Skeletal muscle cell (primary cell): ENCODE measurements around the gene MAP3K8.
"Not testable (repeated sequence)": the region's sequence is repeated elsewhere in the genome, so short reads cannot be mapped to it uniquely, and the experiment has no call there.

Source experiments
- DNase-seq: peaks from one replicate; pipeline ENCODE4 v3.0.0-alpha.2; 2010; ENCODE audit warnings: low read depth
- H3K4me3 ChIP-seq: 2 replicates; pipeline ENCODE4 v1.5.1; 2011; ENCODE audit warnings: low read depth, mild to moderate bottlenecking, control low read depth, low read length, moderate library complexity

The MAP3K8 gene

DNA sequence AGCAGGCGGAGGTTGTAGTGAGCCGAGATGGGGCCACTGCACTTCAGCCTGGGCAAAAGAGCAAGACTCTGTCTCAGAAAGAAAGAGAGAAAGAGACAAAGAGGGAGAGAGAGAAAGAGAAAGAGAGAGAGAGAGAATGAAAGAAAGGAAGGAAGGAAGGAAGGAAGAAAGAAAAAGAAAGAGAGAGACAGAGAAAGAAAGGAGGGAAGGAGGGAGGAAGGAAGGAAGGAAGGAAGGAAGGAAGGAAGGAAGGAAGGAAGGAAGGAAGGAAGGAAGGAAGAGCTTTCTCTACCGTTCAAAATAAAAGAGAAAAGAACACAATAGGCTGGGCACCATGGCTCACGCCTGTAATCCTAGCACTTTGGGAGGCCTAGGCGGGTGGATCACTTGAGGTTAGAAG is 41.5 kb downstream of the MAP3K8 start:
- H3K4me3 ChIP-seq, DNase-seq: not testable (repeated sequence)

- H3K4me3 ChIP-seq, result no peak overlapping the region
- DNase-seq, result no peak
These were observed 42.6 kb downstream of the MAP3K8 start for GRCh38 chr10:30476511-30477155.

DNA sequence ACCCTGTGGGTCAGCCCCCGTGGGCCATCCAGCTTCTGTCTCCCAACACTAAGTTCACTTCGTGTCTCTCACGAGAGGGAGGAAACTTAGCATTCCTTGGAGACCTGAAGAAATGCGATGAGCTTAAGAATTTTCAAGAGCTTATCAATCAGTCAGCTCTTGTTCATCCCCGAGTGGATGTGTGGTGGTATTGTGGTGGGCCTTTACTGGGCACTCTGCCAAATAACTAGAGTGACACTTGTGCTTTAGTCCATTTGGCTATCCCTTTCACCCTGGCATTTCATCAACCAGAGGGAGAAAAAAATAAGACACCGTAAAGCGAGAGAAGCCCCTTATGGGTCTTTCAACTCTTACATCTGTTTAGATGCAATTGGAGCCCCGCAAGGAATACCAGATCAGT is 45.5 kb downstream of the MAP3K8 start:
- H3K4me3 ChIP-seq, result not testable (repeated sequence)

GRCh38 chr10:30481603-30482002 is 47.6 kb downstream of the MAP3K8 start:
- DNase-seq, result no peak
- H3K4me3 ChIP-seq, result no peak overlapping the region

More for the DNA sequence above, 45.5 kb downstream of the MAP3K8 start:
- not testable (repeated sequence) for DNase-seq

- no peak for DNase-seq
- no peak overlapping the region for H3K4me3 ChIP-seq
These were observed 54.3 kb downstream of the MAP3K8 start for GRCh38 chr10:30488316-30488715.

DNA sequence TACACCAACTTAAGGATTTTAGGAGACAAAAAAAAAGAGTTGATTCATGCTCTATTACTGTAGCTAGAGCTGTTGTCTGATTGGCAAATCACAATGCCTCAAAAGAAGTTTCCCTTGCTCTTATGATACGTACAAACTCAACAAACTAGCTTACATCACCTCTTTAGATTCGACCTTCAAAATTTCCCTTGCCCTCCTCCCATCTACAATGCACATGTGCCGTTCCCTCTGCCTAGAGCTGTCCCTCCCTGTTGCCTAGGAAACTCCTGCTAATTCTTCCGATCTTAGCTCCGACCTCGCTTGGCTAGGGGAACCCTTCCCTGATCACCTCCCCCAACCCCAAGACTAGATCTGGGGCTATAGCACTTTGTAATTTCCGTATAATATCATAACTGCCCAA is 55.4 kb downstream of the MAP3K8 start:
- H3K4me3 ChIP-seq, result no peak overlapping the region
- no peak for DNase-seq

DNA sequence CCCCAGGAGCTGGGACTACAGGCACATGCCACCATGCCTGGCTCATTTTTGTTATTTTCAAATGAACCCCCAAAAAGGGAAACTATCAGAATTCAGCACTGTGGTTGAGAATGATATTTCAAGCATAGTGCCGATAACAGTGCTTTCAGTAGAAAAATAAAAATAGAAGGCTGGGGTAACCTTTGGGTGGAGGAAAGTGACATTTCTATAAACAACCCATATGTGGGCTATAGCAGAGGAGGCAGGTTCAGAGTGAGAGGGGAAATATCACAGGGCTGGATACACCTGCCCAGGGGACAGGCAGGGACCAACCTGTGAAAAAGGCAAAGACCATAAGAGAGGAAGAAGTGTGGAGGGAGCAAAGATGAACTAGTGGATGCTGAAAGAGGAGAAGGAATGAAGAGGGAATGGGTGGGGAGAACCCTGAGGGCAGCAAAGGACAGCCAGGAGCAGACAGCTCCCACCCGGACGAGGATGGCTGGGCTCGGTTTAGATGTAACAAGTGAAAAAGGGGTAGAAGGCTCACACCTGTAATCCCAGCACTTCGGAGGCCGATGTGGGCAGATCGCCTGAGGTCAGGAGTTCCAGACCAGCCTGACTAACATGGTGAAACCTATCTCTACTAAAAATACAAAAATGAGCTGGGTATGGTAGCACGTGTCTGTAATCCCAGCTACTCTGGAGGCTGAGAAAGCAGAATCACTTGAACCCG is 56.5 kb downstream of the MAP3K8 start:
- DNase-seq, result no peak
- no peak overlapping the region for H3K4me3 ChIP-seq

DNA sequence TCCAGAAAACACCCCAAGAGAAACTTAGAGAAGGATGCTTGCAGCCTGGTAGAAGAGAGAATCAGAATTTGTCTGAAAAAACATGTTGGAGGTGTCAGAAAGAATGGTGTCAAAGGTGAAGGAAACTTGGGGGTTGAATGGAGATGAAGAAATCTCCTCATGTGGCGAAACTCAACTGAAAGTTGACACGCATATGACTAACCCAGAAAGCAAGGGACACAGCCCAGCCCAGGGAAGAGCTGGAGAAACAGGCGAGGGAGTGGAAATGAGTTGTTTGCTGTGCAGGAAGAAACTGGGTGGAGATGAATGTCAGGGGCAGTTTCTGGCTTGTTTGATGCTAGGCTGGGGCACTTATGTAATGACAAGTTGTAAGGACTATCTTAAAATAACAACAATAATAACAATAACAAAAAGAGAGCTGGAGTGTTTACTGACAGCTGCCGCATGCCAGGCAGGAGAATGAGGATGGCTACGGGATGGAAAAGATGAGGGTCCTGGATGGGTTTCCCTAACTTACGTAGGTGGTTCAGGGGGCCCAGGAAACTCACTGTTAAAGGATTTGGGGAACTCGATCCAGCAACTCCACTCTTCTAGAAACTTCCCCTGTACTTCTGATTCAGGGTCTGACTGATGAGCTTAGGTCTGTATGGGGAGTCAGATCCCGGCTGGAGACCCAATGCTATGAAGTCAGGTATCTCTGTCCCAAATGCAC is 57.4 kb downstream of the MAP3K8 start:
- peak; percentile 55 for DNase-seq

GRCh38 chr10:30491916-30492515 is 58.0 kb downstream of the MAP3K8 start:
- H3K4me3 ChIP-seq, result no peak overlapping the region
- DNase-seq, result no peak

More for the DNA sequence above, 57.4 kb downstream of the MAP3K8 start:
- no peak overlapping the region for H3K4me3 ChIP-seq

DNA sequence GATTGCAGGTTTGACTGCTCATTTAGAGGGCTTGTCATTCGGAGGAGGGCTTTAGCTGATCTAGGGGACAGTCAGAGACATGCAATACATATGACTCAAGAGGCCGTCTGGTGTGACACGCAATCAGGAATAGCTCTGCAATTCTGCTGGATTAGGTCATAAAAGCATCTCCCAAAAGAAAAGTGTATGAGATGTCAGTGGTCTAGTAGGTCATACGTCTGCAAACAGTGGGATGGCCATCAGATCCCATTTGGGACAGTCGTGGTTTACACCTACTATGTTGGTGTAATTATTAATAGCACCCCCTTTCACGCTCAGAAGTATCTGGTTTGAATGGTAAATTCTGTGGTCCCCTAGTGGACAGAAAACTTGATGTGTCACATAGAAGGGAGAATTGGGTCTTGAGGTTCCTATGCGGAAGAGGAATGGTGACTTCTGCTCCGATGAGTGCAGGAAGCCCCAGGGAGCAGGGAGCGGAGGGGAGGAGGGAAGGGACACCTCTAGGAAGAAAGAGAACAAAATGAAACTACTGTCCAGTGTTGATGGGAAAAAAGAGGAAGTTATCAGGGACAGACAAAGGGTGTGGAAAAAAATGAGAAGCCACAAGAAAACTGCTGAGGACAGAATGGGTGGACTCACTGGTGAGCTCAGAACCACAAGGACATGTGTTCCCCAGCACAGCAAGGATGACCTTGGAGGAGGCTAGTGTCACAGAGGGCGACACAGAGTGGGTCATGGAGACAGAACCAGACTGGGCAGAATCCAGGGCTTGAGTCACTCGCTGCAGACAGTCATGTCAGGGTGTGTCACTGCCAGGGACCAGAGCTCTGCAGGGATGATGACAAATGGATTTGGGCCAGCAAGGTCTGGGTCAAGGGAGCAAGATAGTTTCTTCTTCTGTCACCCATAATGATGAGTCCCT is 59.9 kb downstream of the MAP3K8 start:
- peak; percentile 20 for DNase-seq
- no peak overlapping the region for H3K4me3 ChIP-seq

- H3K4me3 ChIP-seq, result no peak overlapping the region
- DNase-seq, result no peak
These were observed 60.6 kb downstream of the MAP3K8 start for GRCh38 chr10:30494558-30494957.

GRCh38 chr10:30495687-30496086 is 61.7 kb downstream of the MAP3K8 start:
- no peak overlapping the region for H3K4me3 ChIP-seq
- DNase-seq, result no peak

DNA sequence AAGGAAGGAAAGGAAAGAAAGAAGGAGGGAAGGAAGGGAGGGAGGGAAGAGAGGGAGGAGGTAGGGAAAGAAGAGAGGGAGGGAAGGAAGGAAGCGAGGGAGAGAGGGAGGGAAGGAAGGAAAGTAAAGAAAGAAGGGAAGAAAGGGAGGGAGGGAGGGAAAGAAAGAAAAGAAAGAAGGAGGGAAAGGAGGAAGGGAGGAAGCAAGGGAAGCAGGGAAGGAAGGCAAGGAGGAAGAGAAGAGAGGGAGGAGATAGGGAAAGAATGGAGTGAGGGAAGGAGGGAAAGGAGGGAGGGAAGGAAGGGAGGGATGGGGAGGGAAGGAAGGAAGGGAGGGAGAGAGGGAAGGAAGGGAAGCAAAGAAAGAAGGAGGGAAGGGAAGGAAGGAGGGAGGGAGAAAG is 65.8 kb downstream of the MAP3K8 start:
- no peak overlapping the region for H3K4me3 ChIP-seq
- DNase-seq, result no peak

DNA sequence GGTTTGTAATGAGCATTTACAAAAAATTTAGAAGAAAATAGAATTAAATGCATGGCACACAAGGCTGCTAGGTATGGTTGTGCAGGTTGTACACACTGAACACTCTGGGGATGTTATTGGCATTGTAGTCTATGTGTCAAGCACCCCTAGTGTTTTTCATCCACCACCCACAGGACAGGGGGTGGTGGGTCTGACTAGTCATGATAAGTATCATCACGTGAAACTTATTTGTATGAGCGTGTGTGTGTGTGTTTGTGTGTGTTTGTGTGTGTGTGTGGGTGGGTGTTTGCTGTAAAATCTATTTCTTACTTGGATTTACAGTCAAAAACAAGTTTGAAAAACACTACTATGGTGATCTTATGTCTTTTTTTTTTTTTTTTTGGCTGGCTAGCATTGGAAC is 66.5 kb downstream of the MAP3K8 start:
- no peak for DNase-seq
- no peak overlapping the region for H3K4me3 ChIP-seq

GRCh38 chr10:30500963-30501504 is 67.0 kb downstream of the MAP3K8 start:
- no peak for DNase-seq
- no peak overlapping the region for H3K4me3 ChIP-seq

DNA sequence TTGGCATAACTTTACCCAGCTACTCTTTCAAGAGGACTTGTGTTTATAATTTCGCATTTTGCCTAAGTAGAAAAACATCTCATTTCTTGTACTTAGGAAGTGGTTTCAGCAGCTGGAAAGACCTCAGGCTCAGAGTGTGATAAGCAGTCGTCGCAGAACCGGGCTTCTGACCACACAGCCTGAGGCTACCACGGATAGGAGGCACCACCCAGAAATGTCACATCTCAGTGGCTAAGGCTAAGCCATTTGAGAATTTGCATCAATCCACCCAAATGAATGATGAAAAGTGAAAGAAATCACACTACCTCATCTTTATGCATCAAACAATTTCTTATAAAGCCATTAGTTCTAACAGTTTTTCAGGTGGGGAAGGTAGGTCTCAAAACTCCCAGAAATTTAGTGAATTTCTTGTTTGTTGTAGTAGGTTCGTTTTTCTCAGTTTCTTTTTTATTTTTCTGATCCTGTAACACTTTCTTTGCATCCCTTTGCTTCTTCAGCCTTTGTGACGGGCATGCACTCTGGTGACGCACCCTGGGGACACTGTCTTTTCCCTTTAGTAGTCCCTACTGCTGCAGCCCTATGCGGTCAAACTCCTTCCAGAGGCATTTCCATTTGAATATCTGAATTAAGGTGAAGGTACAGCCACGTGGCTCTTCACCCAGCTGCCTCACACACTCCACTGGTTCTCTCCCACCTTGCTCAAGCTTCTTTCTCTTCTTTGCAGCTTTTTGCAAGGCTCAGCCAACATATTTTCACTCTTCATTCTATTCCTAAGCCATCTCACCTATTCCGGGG is 68.5 kb downstream of the MAP3K8 start:
- H3K4me3 ChIP-seq, result no peak overlapping the region
- no peak for DNase-seq

DNA sequence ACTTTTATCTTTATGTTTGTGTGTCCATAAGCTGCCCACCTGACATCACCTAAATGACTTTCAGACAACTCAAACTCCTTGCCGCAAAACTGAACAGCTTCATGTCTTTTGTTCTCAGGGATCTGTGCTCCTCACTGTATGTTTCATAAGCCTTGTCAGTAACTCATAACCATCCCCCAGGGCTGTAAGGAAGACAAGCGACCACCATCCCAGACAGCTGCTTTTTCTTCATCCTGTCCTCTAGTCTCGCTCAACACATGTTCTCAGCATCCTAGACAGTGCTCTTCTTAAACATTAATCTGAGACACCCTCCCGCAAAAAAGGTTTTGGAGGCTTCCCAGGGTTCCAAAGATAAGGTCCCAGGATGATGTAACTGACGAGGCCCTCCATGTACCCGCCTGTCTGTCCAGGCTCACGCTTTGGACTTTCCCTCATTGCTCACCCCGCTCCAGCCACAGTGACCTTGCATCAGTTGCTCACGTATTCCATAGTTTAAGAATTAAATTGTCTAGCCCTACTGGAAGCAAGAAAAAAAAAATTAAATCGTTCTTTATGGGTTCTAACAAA is 69.8 kb downstream of the MAP3K8 start:
- no peak for DNase-seq
- no peak overlapping the region for H3K4me3 ChIP-seq
